Smooth muscle cell (in vitro differentiated cells): Measurements from ENCODE around the gene SYT2. TPM values are rescaled to one million over a fixed set of nuclear protein-coding genes. Genes with fewer than 3 reads are reported as not detected.

Source experiments
- DNase-seq: peaks from one replicate; lab custom pipeline; 2025; ENCODE audit not compliant: unreplicated experiment; lab: John Stamatoyannopoulos, UW
- H2AFZ ChIP-seq: fragments of 200-600 bp; sonication (generic); 2 replicates; pipeline ENCODE4 v1.6.0; 2016; ENCODE audit warnings: antibody characterized with exemption, low read depth, mild to moderate bottlenecking
- H3F3A ChIP-seq: fragments of 200-600 bp; sonication (generic); 2 replicates; pipeline ENCODE4 v1.6.0; 2017; ENCODE audit warnings: antibody characterized with exemption, low read depth
- H3K27ac ChIP-seq: fragments of 200-600 bp; sonication (generic); 2 replicates; pipeline ENCODE4 v1.5.1; 2016; ENCODE audit warnings: low read depth, mild to moderate bottlenecking
- H3K27me3 ChIP-seq: fragments of 200-600 bp; sonication (generic); 2 replicates; pipeline ENCODE4 v1.6.1; 2016; ENCODE audit warnings: low read depth, mild to moderate bottlenecking
- H3K36me3 ChIP-seq: fragments of 200-600 bp; sonication (generic); 2 replicates; pipeline ENCODE4 v1.5.1; 2016; ENCODE audit warnings: low read depth
- H3K4me1 ChIP-seq: fragments of 200-600 bp; sonication (generic); 2 replicates; pipeline ENCODE4 v1.5.1; 2016; ENCODE audit warnings: low read depth
- H3K4me2 ChIP-seq: fragments of 200-600 bp; sonication (generic); 2 replicates; pipeline ENCODE4 v1.6.0; 2016; ENCODE audit warnings: mild to moderate bottlenecking
- H3K4me3 ChIP-seq: fragments of 200-600 bp; sonication (generic); 2 replicates; pipeline ENCODE4 v1.5.1; 2016; ENCODE audit warnings: mild to moderate bottlenecking
- H3K79me2 ChIP-seq: fragments of 200-600 bp; sonication (generic); 2 replicates; pipeline ENCODE4 v1.6.0; 2016; ENCODE audit warnings: low read depth, mild to moderate bottlenecking
- H3K9ac ChIP-seq: fragments of 200-600 bp; sonication (generic); 2 replicates; pipeline ENCODE4 v1.6.0; 2016; ENCODE audit warnings: low read depth
- H3K9me3 ChIP-seq: fragments of 200-600 bp; sonication (generic); replicated peaks from 2 replicates; pipeline ENCODE4 v1.5.1; 2016; ENCODE audit warnings: low read depth
- H4K20me1 ChIP-seq: fragments of 200-600 bp; sonication (generic); 2 replicates; pipeline ENCODE4 v1.6.0; 2016; ENCODE audit warnings: low read depth
- CTCF ChIP-seq: fragments of 200-600 bp; sonication (generic); IDR thresholded peaks from 2 replicates; pipeline ENCODE4 v1.5.1; 2017; ENCODE audit warnings: borderline replicate concordance, mild to moderate bottlenecking, antibody characterized with exemption; ENCODE audit not compliant: insufficient read depth, poor library complexity, severe bottlenecking
- WGBS: methylation state at CpG from one replicate; pipeline ENCODE4 v1.1.7; 2016; ENCODE audit warnings: low lambda C conversion rate; 5-methylcytosine and 5-hydroxymethylcytosine counted together
- polyA plus RNA-seq: library from polyadenylated mRNA; unstranded; fragments of >200 nt; fragmentation: Nextera tagmentation; extraction: Ambion mirVana; gene quantifications from 2 replicates; pipeline ENCODE4 v1.2.1, GENCODE V29; 2016
- total RNA-seq: library from RNA; depleted of rRNA; stranded (reverse); fragments of >200 nt; gene quantifications from 2 replicates; pipeline ENCODE4 v1.2.3, GENCODE V29; 2014

The SYT2 gene
- total and polyA plus RNA-seq, 2 experiments from 2014 or later: not detected

GRCh38 chr1:202600432-202601041, 109.7 kb downstream of the SYT2 start:
- Histone ChIP-seq H3K9ac (no peak overlapping the region), H3F3A (no peaks in the 10 kb centered on the region), H3K9me3 (no peaks in the 10 kb centered on the region), H3K27ac (no peak overlapping the region), H3K4me2 (no peak overlapping the region), H2AFZ (no peak overlapping the region), H3K79me2 (no peaks in the 10 kb centered on the region), H3K4me3 (no peak overlapping the region), H4K20me1 (no peaks in the 10 kb centered on the region), H3K27me3 (no peaks in the 10 kb centered on the region), H3K4me1 (no peaks in the 10 kb centered on the region), H3K36me3 (no peaks in the 10 kb centered on the region)
- no peak for DNase-seq
- TF ChIP-seq CTCF: no peak
- 86% methylated on average over 10 of the region's 10 CpGs for WGBS

DNA sequence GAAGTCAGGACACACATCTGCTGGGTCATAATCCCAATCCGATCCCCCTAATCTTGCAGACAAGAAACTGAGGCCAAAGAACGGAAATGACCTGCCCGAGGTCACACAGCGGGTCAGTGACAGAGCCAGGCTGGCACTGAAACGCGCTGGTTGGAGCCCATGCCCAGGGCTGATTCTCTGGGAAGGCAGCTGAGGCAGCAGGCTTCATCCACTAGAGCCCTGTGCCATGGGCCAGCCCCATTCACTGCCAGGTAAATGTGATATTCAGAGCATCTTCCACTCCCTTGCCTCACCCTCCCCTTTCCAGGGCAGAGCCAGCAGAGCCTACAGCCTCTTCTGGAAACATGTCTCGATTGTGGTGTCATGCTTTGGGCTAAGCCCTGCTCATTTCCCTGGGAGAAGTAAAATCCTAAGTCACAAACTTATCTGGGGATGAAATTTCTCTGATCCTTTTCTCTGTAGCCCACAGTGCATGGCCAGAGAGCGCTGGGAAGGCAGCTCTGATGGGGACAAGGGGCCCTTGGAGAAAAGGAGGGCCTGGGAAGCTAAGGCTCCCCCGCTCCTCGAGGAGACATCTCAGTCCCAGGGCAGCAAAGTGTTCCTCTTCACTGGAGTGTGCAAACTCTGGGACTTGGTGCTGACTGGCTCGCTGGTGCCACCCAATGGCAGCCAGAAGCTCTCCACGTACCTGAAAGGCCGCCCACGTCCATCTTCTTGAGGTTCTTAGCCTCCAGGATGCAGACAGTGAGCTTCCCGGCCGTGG, 110.4 kb downstream of the SYT2 start:
- Histone ChIP-seq H3K9ac (no peak overlapping the region), H3K79me2 (no peaks in the 10 kb centered on the region), H3K9me3 (no peaks in the 10 kb centered on the region), H4K20me1 (no peaks in the 10 kb centered on the region), H3K4me2 (no peak overlapping the region), H3K27me3 (no peaks in the 10 kb centered on the region), H3K4me3 (no peak overlapping the region), H3F3A (no peaks in the 10 kb centered on the region), H3K36me3 (no peaks in the 10 kb centered on the region), H2AFZ (no peak overlapping the region), H3K27ac (no peak overlapping the region), H3K4me1 (no peaks in the 10 kb centered on the region)
- TF ChIP-seq CTCF: peak; percentile 65
- no peak for DNase-seq
- 49% methylated on average over 16 of the region's 16 CpGs for WGBS

DNA sequence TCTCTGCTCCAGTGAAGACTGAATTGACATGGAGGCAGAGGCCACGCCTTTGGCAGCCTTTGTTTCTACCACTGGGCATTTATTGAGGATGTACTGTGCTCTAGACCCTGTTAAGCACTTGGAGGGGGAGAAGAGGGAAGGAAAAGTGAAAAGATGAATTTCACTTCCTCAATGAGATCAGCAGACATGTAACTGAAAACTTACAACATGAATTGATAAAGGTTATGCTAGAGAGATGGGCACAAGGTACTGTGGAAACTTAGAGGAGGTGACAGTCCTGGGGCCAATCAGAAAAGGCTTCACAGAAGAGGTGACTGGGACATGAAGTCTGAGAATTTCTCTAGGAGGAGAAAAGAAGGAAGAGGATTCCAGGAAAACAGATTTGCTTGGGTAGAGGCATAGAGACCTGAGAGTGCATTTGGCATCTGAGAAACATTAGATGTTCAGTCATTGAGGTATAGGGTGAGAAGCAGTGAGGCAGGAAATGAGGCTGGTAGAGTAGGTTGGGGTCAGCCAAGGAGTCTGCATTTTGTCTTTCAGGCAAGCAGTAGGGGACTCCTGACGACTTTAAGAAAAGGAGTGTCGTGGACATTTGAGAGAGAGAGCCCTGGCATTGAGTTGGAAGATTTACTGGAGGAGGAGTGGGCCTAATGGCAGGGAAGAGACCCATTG, 113.0 kb downstream of the SYT2 start:
- Histone ChIP-seq H3K79me2 (no peaks in the 10 kb centered on the region), H4K20me1 (no peaks in the 10 kb centered on the region), H3K27me3 (no peaks in the 10 kb centered on the region), H3K4me2 (no peak overlapping the region), H3K4me1 (no peaks in the 10 kb centered on the region), H2AFZ (no peak overlapping the region), H3K9me3 (no peaks in the 10 kb centered on the region), H3K36me3 (no peaks in the 10 kb centered on the region), H3K4me3 (no peak overlapping the region), H3K9ac (no peak overlapping the region), H3K27ac (no peak overlapping the region), H3F3A (no peaks in the 10 kb centered on the region)
- 79% methylated on average over 3 of the region's 3 CpGs for WGBS
- TF ChIP-seq CTCF: no peak
- no peak for DNase-seq
